ENCODE results near the gene ZNF677.
A peak's percentile ranks its signal among the peaks of the same experiment; 100 is the strongest.
"Not testable (repeated sequence)": the region's sequence is repeated elsewhere in the genome, so short reads cannot be mapped to it uniquely, and the experiment has no call there.

The ZNF677 gene

DNA sequence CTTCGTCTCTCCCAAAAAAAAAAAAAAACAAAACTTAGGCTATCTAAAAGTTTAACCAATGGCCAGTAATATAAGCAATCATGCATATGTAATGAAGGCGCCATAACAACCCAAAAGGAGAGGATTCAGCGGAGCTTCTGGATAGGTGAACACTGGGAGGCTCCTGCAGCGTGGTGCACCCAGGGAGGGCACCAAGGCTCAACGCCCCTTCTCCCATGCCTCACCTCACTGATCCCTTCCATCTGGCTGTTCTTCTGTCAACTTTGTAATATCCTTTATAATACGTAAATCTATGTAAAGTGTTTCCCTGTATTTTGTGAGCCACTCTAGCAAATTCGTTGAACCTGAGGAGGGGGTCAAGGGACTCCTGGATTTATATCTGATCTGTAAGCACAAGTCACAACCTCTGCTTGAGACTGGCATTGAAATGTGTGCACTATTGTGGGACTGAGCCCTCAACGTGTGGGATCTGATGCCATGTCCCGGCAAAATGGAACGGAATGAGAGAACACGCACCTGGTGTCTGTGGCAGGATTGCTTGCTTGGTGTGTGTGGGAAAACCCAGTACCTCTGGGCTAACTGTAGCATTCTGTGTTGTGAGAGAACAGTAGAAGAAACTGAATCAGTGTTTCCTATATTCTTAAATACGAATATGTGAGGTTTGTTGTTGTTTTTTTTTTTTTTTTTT lies 61.0 kb downstream of the ZNF677 start:
- no peak for DNase-seq (ENCODE audit: low read depth in 2 of 3, low spot score in 2 of 3)

DNA sequence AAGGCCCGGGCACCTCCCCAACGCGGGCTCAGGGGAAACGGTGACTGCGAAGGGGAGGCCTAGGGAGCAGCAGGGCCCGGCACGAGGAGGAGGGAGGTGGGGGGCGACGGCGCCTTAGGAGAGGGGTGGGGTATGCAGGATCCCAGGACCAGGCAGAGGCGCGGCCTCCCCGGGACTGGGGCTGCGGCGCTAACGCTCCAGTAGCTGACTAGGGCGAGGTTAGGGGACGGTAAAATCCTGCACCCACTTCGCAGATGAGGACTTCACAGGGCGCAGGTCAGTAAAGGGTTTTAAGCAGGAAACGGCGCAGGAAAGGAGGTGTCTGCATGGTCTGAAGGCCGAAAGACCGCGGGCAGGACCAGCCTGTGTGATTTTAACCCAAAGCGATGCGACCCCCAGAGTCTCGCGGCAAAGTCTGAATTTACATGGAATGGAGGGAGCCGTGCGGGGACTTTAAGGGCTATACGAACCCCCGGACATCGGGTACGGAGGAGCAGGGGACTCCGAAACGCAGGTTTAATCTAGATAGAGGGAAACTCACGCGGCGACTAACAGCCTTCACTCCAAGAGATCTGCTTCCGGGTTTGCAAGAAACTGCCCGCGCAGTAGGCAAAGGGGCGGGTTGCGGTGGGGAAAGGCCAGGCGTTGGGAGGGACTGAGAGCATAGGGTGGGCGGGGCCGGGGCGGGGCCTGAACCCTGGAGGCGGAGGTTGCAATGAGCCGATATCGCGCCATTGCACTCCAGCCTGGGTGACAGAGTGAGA lies 61.7 kb downstream of the ZNF677 start, which contains the start of gene ZNF665:
Gene ZNF665 (minus strand): TSS at position 588 of the 764 bp plus-strand sequence. CDS start 10,460 bp downstream, outside the sequence.
- peak; percentile 33 to 53 (median 34) for DNase-seq (ENCODE audit: low read depth in 2 of 3, low spot score in 2 of 3)

DNA sequence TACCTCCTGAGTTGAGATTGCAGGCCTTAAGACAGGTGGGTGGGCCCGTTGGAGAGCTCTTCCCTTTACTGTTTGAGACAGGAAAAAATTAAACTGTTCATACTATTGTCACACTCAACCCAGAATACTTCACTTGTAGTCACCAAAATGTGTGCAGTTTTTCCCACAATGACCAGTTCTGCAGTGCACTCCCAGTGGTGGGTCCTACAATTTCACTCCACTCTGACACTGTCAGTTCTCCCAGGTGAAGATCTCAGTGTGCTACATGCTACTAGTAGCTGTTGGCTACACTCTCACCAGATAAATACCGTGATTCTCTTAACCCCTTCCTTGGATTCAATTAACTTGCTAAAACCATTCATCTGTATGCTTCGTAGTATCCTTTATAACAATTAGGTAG lies 64.4 kb downstream of the ZNF677 start:
- DNase-seq (ENCODE audit: low read depth in 2 of 3, low spot score in 2 of 3): no peak

DNA sequence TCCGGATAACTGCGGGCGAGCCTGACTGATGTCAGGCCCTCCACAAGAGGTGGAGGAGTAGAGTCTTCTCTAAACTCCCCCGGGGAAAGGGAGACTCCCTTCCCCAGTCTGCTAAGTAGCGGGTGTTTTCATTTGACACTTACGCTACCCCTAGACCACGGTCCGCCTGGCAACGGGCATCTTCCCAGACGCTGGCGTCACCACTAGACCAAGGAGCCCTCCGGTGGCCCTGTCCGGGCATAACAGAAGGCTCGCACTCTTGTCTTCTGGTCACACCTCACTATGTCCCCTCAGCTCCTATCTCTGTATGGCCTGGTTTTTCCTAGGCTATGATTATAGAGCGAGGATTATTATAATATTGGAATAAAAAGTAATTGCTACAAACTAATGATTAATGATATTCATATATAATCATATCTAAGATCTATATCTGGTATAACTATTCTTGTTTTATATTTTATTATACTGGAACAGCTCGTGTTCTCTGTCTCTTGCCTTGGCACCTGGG lies 64.9 kb downstream of the ZNF677 start:
- DNase-seq (ENCODE audit: low read depth in 2 of 3, low spot score in 2 of 3): not testable (repeated sequence)

Measured in activated CD8-positive, alpha-beta memory T cell treated with anti-CD3 and anti-CD28 coated beads for 48 hours (primary cell).